Stimulated activated CD4-positive, alpha-beta T cell treated with anti-CD3 and anti-CD28 coated beads, Interleukin-12 subunit alpha, Interleukin-12 subunit beta, amount 100 ng/mL, for 4 hours (primary cell): ENCODE results near the gene AKAP13.

ENCODE experiments used
- DNase-seq: peaks from one replicate; pipeline ENCODE4 v3.0.0-alpha.2; 2020

Gene AKAP13

GRCh38 chr15:85445361-85445760, 65.0 kb downstream of the AKAP13 start:
- DNase-seq, result no peak

- DNase-seq, result no peak
Observed at GRCh38 chr15:85451099-85451700, 70.8 kb downstream of the AKAP13 start.

GRCh38 chr15:85452436-85452835, 72.0 kb downstream of the AKAP13 start:
- no peak for DNase-seq

DNA sequence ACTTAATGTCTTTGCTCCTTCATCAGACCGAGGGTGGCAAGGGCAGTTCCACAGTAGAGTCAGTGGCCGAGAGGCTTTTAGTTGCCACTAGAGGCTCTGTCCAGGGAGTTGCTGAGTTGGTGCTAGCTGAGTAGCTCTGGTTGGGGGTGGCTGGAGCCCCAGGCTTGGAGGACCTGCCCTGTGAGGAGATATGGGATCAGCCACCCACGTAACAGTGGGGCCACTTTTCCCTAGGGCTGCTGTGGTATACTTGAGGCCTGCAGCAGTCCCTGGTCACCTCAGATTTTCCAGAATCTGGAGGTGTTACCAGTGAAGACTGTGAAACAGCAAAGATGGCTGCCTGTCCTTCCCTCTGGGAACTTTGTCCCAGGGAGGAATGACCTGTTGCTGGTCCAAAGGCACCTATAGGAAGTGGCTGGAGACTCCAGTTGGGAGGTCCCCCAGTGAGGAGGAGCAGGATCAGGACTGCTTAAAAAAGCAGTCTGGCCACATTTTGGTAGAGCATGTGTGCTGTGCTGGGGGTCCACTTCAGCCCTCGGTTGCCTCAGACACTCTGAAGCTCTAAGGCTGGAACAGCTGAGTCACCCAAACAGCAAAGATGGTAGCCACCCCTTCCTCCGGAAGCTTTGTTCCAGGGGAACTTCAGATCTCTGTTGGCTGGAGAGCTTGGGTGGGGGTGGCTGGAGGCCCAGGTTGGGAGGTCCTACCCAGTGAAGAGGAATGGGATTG, 72.9 kb downstream of the AKAP13 start:
- no peak for DNase-seq

DNA sequence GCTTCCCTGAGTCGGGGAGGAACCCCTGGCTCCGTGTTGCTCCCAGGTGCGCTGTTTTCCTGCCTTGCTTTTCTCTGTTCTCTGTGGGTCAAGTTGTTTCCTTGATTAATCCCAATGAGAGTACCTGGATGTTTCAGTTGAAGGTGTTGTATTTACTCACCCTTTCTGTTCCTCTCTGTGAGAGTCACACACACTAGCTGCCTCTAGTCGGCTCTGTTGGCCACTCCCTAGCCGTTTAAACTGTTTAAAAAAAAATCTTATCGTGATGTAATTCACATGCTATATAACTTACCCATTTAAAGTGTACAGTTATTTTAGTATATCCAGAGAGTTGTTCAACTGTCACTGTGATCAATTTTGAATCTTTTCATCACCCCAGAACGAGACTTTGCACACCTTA, 74.0 kb downstream of the AKAP13 start:
- DNase-seq, result no peak

GRCh38 chr15:85455891-85456290, 75.5 kb downstream of the AKAP13 start:
- no peak for DNase-seq

DNA sequence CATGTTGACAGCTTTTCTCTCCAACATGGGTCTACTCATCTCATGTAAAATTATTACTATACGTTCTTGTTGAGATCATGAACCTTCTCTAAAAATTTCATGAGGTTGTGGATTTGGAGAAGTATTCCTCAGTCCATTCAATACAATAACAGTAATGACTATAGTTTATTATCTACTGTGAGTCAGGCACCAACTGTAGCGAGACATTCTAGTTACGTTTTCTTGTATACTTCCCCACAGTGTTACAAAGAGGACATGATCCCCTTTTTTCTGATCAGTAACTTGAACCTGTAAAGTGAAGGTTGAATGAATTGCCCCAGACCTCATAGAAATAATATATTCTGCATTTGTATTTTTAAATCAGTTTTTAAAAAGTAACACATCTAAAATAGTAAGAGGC, 76.4 kb downstream of the AKAP13 start:
- no peak for DNase-seq

DNA sequence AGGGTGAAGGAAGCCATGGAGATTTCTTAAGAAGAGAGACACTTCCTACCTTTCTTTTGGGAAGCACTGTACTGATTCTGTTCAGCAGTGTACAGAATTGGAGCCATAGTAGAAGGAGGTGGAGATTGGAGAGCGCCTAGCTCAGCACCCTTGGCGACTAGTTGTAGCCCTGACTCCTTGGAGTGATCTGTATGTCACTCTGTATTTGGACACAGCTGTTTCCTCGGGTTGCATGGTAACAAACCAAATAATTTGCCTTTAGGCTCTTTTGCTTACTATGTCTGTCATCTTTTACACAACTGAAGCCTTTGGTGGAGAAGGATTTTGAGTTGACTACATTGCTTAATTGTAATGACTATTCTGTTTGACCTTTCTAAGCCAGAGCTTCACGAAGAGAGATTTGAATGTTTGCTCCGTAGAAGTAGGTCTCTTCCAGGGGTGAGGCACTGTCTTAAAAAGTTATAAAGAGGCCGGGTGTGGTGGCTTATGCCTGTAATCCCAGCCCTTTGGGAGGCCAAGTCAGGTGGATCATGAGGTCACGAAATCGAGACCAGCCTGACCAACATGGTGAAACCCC, 77.1 kb downstream of the AKAP13 start:
- no peak for DNase-seq

GRCh38 chr15:85458764-85459163, 78.4 kb downstream of the AKAP13 start:
- no peak for DNase-seq

DNA sequence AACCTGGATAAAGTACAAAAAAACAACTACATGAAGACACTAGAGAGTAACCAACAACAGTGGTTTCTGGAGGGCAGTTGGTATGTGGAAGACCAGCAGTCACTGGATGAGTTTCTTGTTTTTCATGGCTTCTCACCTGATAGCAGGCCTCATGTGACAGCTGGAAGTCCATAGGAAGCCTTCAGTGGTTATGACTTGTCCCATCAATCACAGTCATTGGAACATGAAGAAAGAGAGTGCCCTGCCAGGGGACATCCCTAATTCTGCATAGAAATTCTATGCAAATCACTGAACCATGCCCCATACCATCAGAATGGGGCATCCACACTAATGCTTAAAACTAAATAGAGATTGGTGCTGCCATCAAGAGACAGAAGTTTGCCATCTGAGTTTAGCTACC, 81.6 kb downstream of the AKAP13 start:
- no peak for DNase-seq

- no peak for DNase-seq
Observed at GRCh38 chr15:85463276-85463892, 83.0 kb downstream of the AKAP13 start.

- DNase-seq, result no peak
Observed at GRCh38 chr15:85463976-85464375, 83.6 kb downstream of the AKAP13 start.

DNA sequence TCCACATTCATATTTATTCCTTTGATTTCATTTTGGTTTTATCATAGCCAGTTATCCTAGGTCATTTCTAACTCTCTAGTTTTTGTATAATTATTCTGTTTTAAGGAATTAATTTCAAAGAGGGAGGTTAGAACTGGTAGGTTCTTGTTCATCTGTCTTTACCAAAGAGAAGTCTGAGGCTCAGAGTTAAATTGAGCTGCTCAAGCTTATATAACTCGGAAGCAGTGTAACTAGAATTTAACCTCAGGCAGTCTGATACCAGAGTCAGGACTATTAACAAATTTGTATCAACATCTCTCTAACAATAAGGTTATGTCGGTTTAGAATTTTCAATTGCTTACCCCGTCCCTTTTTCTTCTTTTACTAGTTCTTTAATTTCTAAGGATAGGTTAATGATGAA, 84.1 kb downstream of the AKAP13 start:
- no peak for DNase-seq

- no peak for DNase-seq
Observed at GRCh38 chr15:85470563-85471271, 90.3 kb downstream of the AKAP13 start.

DNA sequence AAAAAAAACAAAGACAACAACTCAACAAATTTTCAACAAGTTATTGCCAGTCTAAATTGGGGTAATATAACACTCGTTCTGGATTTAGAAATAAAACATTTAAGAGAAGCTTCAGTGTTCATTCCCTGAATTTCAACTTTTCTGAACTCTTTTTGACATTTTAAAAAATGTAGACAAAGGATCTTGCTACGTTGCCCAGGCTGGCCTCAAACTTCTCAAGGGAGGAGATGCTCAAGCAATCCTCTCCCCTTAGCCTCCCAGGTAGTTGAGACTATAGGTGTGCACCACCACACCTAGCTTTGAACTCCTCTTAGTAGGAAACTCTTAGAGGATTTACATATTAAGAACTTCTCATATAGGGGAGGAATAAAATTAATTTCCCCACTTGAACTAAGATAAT, 91.9 kb downstream of the AKAP13 start:
- DNase-seq, result no peak

DNA sequence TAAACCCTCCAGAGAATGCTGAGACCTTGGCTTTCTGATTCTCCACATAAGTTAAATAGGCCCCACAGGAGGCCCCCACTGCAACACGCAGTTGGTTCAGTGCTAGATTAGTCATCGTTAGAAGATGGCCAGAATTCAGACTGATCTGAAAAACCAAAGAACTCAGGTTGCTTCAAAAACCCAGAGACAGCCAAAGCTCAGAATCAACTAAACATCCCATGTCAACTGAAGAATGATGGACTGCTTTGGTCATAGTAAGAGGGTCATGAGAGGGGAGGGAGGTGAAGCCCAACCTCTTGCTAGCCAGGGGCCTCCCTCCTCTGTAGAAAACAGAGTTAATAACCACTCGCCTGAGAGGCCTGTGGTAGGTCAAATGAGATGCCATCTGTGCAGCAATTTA, 93.1 kb downstream of the AKAP13 start:
- DNase-seq, result no peak

GRCh38 chr15:85474700-85475316, 94.4 kb downstream of the AKAP13 start:
- no peak for DNase-seq

DNA sequence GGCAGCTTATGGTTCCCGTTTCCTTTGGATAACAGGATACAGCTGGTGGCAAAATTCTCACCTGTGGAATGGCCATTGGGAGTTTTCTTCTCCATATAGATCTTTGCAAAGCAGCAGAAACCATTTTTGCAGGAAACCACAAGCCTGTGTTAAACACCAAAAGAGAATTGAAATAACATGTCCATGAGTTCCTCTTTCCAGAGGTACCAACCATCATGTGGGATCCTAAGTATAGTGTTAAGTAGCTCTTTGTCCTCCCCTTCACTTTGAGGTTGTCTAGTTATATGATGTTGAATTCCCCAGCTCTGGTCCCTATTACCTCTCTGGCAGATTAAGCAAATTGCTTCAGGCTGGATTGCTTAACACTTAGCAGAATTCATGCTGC, 94.9 kb downstream of the AKAP13 start:
- DNase-seq, result no peak

DNA sequence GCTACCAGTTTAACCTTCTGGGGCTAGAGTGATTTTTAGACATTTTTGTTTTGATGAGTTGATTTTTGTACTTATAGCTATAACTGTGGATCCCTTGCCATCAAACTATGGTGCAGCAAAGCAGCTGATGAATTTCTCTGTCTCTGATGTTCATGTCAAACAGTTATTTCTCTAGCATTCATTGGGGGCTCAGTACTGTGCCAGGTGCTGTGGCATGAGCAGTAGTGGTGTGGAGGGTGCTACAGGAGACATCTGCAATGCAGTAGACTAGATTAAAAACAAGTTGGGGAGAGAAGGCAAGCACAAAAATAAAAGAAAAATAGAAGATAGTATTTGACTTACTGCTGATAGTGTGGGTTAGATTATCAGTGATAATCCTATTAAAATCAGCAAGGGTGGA, 95.3 kb downstream of the AKAP13 start:
- DNase-seq, result no peak

- no peak for DNase-seq
Observed at GRCh38 chr15:85477061-85477460, 96.7 kb downstream of the AKAP13 start.

DNA sequence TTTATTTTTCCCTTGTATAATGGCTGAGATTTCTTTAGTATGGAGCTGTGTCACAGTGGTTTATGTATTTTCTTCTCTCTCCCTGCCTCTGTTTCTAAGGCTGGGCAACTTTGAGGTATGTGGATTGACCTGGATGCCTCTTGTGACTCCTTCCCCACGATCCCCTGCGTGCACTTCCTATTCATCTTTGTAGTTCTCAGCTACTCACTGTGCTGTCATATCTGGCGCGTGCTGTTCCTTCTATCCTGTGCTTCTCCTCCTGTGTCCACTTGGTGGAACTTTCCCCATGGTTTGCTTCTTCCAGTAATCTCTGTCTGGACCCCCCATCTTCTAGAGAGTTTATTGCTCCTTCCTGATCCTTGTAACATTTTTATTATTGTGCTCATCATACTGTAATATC, 97.3 kb downstream of the AKAP13 start:
- no peak for DNase-seq

- no peak for DNase-seq
Observed at GRCh38 chr15:85479071-85479647, 98.8 kb downstream of the AKAP13 start.

GRCh38 chr15:85480923-85481322, 100.5 kb downstream of the AKAP13 start:
- DNase-seq, result no peak
